K562 (cell line): ENCODE data around the gene HOXA4. TPM values are rescaled to one million over a fixed set of nuclear protein-coding genes. Genes with fewer than 3 reads are reported as not detected.

Experiments
- ATAC-seq: fragments of 200-7000 bp; cut with Tn5 transposase; 3 replicates; pipeline ENCODE4 v1.9.1; 2020; ENCODE audit warnings: moderate library complexity
- BruUV-seq: library from RNA; stranded (reverse); fragments of 400-500 nt; replicated peaks from 2 replicates; lab custom pipeline; 2021; lab: Mats Ljungman, UMichigan
- CTCF ChIA-PET: fragments of 300-600 bp; formaldehyde crosslinking; extraction: SDS; loops from one replicate; lab custom pipeline; 2021; ENCODE audit warnings: low intra/inter-chr PET ratio; lab: Yijun Ruan, JAX
- POLR2A ChIA-PET: fragments of 300-600, 350-650 bp; sonication (Branson Sonifier 250); formaldehyde crosslinking; extraction: SDS; loops from one replicate; lab custom pipeline; 2021; ENCODE audit warnings: antibody characterized with exemption, inconsistent platforms; lab: Yijun Ruan, JAX
- DNase-seq, 4 experiments: peaks; one replicate each; pipeline versions ENCODE4 v3.0.0 to v3.0.0-alpha.2; 2011 to 2018; ENCODE audit warnings: low spot score in 3 of 4, mixed read lengths in 3 of 4; ENCODE audit errors: extremely low read depth in 1 of 4
- FAIRE-seq: peaks from 2 replicates; lab custom pipeline; 2011; peaks lifted over from hg19 to GRCh38; lab: Jason Lieb, UNC
- H2AFZ ChIP-seq: 2 replicates; pipeline ENCODE4 v1.6.0; 2011; ENCODE audit warnings: low read depth, low read length, control low read depth, inconsistent platforms
- H3K27ac ChIP-seq: fragments of 200-600 bp; 3 replicates; pipeline ENCODE4 v1.8.0; 2011; ENCODE audit warnings: low read depth, mild to moderate bottlenecking, control low read depth, inconsistent platforms, low read length, moderate library complexity, mixed read lengths; ENCODE audit errors: extremely low read depth
- H3K27me3 ChIP-seq, 2 experiments: fragments of 300-600 bp in 1 of 2; 2 replicates in 1 of 2; 3 replicates in 1 of 2; pipeline versions ENCODE4 v1.6.0 to v1.8.0; 2011; ENCODE audit warnings: inconsistent platforms in 2 of 2, low read length in 2 of 2, mild to moderate bottlenecking in 1 of 2, mixed read lengths in 1 of 2, moderate library complexity in 1 of 2; ENCODE audit not compliant: control insufficient read depth in 2 of 2, insufficient read depth in 2 of 2
- H3K36me3 ChIP-seq: fragments of 300-600 bp; 3 replicates; pipeline ENCODE4 v1.8.0; 2011; ENCODE audit warnings: mild to moderate bottlenecking, low read length, inconsistent platforms; ENCODE audit not compliant: control insufficient read depth, insufficient read depth
- H3K4me1 ChIP-seq, 2 experiments: fragments of 200-600 bp in 1 of 2; replicated peaks in 1 of 2; 2 replicates in 1 of 2; 3 replicates in 1 of 2; pipeline versions ENCODE4 v1.5.1 to v1.8.0; 2011; ENCODE audit warnings: inconsistent platforms in 2 of 2, low read length in 2 of 2, mild to moderate bottlenecking in 1 of 2, mixed read lengths in 1 of 2, moderate library complexity in 1 of 2; ENCODE audit not compliant: control insufficient read depth in 2 of 2, insufficient read depth in 2 of 2
- H3K4me2 ChIP-seq: 2 replicates; pipeline ENCODE4 v1.6.1; 2011; ENCODE audit warnings: low read length, control low read depth, inconsistent platforms, mixed read lengths; ENCODE audit not compliant: insufficient read depth
- H3K4me3 ChIP-seq: fragments of 200-600 bp; sonication (generic), shearing (Covaris generic); 2 replicates; pipeline ENCODE4 v1.5.1; 2016; ENCODE audit warnings: control low read depth, inconsistent platforms
- H3K79me2 ChIP-seq: fragments of 200-600 bp; 3 replicates; pipeline ENCODE4 v1.8.0; 2011; ENCODE audit warnings: low read length, inconsistent platforms; ENCODE audit not compliant: control insufficient read depth, insufficient read depth
- H3K9ac ChIP-seq, 2 experiments: 2 replicates each; pipeline versions ENCODE4 v1.6.0 to v1.6.1; 2011; ENCODE audit warnings: low read depth in 2 of 2, low read length in 2 of 2, control low read depth in 1 of 2, inconsistent platforms in 1 of 2, mild to moderate bottlenecking in 1 of 2, mixed read lengths in 1 of 2; ENCODE audit not compliant: insufficient read depth in 1 of 2
- H3K9me1 ChIP-seq: one replicate; pipeline ENCODE4 v1.6.0; 2011; ENCODE audit warnings: inconsistent platforms, mild to moderate bottlenecking, low read length, moderate library complexity; ENCODE audit not compliant: control insufficient read depth, insufficient read depth
- H3K9me3 ChIP-seq: replicated peaks from 2 replicates; pipeline ENCODE4 v1.5.1; 2011; ENCODE audit warnings: low read depth, low read length, inconsistent platforms; ENCODE audit not compliant: control insufficient read depth, insufficient read depth
- H4K20me1 ChIP-seq: replicated peaks from 2 replicates; pipeline ENCODE4 v1.6.1; 2011; ENCODE audit warnings: low read length, inconsistent platforms, mixed read lengths; ENCODE audit not compliant: control insufficient read depth, insufficient read depth
- EGR1 ChIP-seq: fragments of 450-650 bp; conservative IDR thresholded peaks from 2 replicates; pipeline ENCODE4 v1.6.1; 2017; ENCODE audit warnings: mild to moderate bottlenecking
- MBD1 ChIP-seq: fragments of 250-450 bp; sonication (Bioruptor Pico); IDR thresholded peaks from 2 replicates; pipeline ENCODE4 v1.8.0; 2022; ENCODE audit warnings: inconsistent platforms
- SMARCB1 ChIP-seq: IDR thresholded peaks from 2 replicates; pipeline ENCODE4 v1.6.1; 2011; ENCODE audit warnings: improper control_type of control experiment, low read depth; ENCODE audit not compliant: insufficient read length
- SMC3 ChIP-seq: conservative IDR thresholded peaks from 2 replicates; pipeline ENCODE4 v1.6.1; 2011; ENCODE audit warnings: low read depth, low read length, improper control_type of control experiment; ENCODE audit not compliant: insufficient read depth
- TRIM24 ChIP-seq, 2 experiments: fragments of 450-650 bp; IDR thresholded peaks; 2 replicates each; pipeline ENCODE4 v1.6.1; 2016
- ZFPM2 ChIP-seq: fragments of 250-450 bp; sonication (Bioruptor Pico); IDR thresholded peaks from 2 replicates; pipeline ENCODE4 v1.5.1; 2022; ENCODE audit warnings: mild to moderate bottlenecking
- WGBS: fragments of 100-300 bp; shearing (Covaris generic); methylation state at CpG from one replicate; pipeline ENCODE4 v1.1.6; 2016; ENCODE audit warnings: low coverage, mixed read lengths; ENCODE audit not compliant: insufficient coverage; ENCODE audit errors: missing lambda C conversion rate; 5-methylcytosine and 5-hydroxymethylcytosine counted together
- in situ Hi-C: fragments of 300-500 bp; cut with MboI; formaldehyde crosslinking; loops from 4 replicates; pipeline ENCODE4 v1.15.0; 2018; ENCODE audit warnings: inconsistent platforms, mixed read lengths
- intact Hi-C: fragments of 100-400 bp; cut with micrococcal nuclease; formaldehyde crosslinking; loops from 2 replicates; pipeline ENCODE4 v1.14.2; 2022
- polyA plus RNA-seq, 8 experiments: library from polyadenylated mRNA; depleted of rRNA in 4 of 8; stranded (reverse) in 5 of 8; unstranded in 3 of 8; fragments of >200 nt; fragmentation: Nextera tagmentation in 2 of 8; fragmentation: Illumina TruSeq in 1 of 8; extraction: Ambion mirVana in 2 of 8; extraction: Trizol in 1 of 8; gene quantifications; 2 replicates each; pipeline versions ENCODE4 v1.2.1 to v1.2.3, GENCODE V29; 2011 to 2014; ENCODE audit warnings: inconsistent platforms in 1 of 8, missing spikeins in 1 of 8
- total RNA-seq, 7 experiments: library from RNA; depleted of rRNA in 6 of 7; stranded (reverse); fragments of >200 nt in 6 of 7; fragmentation: Illumina TruSeq in 2 of 7; extraction: Trizol in 2 of 7; gene quantifications; 2 replicates each; pipeline versions ENCODE4 v1.2.1 to v1.2.3, GENCODE V29; 2011 to 2021; ENCODE audit warnings: low replicate concordance in 1 of 7
- TF ChIP-seq, protein P1 (sequence below), 2 experiments: IDR thresholded peaks in 1 of 2; conservative IDR thresholded peaks in 1 of 2; 2 replicates each; pipeline ENCODE4 v1.6.1; 2016; ENCODE audit warnings: low read depth in 2 of 2, mild to moderate bottlenecking in 1 of 2, missing compliant biosample characterization in 1 of 2, missing genetic modification characterization in 1 of 2, moderate library complexity in 1 of 2

HOXA4 gene
- total and polyA plus RNA-seq, 9 of the 15 experiments (the other 6 are each of a cell fraction or from before 2014, with no cell fraction given) = not detected

DNA sequence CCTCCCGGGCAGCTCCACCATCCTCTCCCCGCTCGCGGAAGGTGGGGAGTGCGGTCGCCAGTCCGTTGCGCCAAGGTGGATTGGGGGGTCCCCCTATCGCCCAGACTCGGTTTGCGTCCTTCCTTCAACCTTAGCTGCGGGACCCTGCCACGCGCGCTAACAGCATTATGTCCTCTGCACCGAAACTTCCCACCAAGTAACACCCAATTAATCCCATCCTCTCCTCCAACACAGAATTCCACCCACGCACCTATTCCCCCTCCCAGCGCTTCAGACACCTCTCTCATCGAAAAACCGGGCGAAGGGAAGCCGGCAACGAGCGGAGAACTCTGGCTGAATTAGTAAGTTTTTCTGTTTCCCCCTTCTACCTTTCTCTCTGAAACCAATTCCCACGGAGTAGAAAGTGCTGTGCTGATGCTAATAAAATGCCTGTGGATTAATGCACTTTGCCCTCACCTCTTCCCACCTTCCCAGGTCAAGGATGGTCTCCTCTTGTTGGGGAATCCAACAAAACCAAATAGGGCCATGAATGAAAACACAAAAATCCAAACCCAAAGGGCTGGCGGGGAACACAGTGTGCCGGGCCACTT is 20.9 kb upstream of the HOXA4 start:
- Histone ChIP-seq H3K79me2 (no peaks in the 10 kb centered on the region), H3K27ac (no peak overlapping the region), H3K27me3 (peaks cover 49 to 93% of the 10 kb centered on the region in 2 experiments), H2AFZ (no peak overlapping the region), H3K4me1 (peaks cover 0 to 15% of the 10 kb centered on the region in 2 experiments; a peak in 2 of 5 replicates), H4K20me1 (no peaks in the 10 kb centered on the region), H3K9ac (no peak overlapping the region), H3K9me1 (no peaks in the 10 kb centered on the region), H3K4me2 (no peak overlapping the region), H3K4me3 (no peak overlapping the region), H3K9me3 (no peaks in the 10 kb centered on the region), H3K36me3 (no peaks in the 10 kb centered on the region)
- ChIA-PET POLR2A (interaction anchor here (1.0 kb wide), 1 partner anchor 12 kb away, joined by 5 read pairs; no protein-coding TSS in a partner anchor), CTCF (interaction anchor here (0.7 to 1.0 kb wide), 2 partner anchors 233 to 772 kb away, joined by 3 read pairs; no protein-coding TSS in a partner anchor)
- in situ Hi-C loops (loop anchor here (25.0 kb wide), 3 partner anchors 639 to 1264 kb away; no protein-coding TSS in a partner anchor), intact Hi-C loops (no loop called here)
- ATAC-seq (no peak), DNase-seq (no peak), FAIRE-seq (no peak)
- no peak for TF ChIP-seq ZFPM2 (CRISPR knock-in tag)
- TF ChIP-seq EGR1 = 0 out of 2 replicates have a peak, but pooled peaks have one; percentile 35
- WGBS = 29% methylated on average over 27 of the region's 27 CpGs
- no TSS peak for BruUV-seq

- no TSS peak for BruUV-seq
- H3K4me1 ChIP-seq = peaks cover 0 to 16% of the 10 kb centered on the region in 2 experiments; a peak in 2 of 5 replicates
- TF ChIP-seq, protein P1, sequence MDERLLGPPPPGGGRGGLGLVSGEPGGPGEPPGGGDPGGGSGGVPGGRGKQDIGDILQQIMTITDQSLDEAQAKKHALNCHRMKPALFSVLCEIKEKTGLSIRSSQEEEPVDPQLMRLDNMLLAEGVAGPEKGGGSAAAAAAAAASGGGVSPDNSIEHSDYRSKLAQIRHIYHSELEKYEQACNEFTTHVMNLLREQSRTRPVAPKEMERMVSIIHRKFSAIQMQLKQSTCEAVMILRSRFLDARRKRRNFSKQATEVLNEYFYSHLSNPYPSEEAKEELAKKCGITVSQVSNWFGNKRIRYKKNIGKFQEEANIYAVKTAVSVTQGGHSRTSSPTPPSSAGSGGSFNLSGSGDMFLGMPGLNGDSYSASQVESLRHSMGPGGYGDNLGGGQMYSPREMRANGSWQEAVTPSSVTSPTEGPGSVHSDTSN (CRISPR knock-in tag; IDR thresholded peaks at IDR 0.05; ENCODE audit: low read depth) = peak; percentile 35
- TF ChIP-seq, protein P1 (tag; conservative IDR thresholded peaks at IDR 0.05; ENCODE audit: low read depth) = peak; percentile 72
- TF ChIP-seq TRIM24 (IDR thresholded peaks at IDR 0.05) (no peak), MBD1 (CRISPR knock-in tag) (peak; percentile 87; the same call in 1 of the 2 replicates), SMC3 (peak; percentile 57; the same call in 1 of the 2 replicates), SMARCB1 (no peak)
Measured at GRCh38 chr7:27150568-27151340, 20.2 kb upstream of the HOXA4 start.

More at GRCh38 chr7:27150568-27151340, 20.2 kb upstream of the HOXA4 start:
- no peak overlapping the region; the same call in 1 of the 2 replicates for H3K4me2 ChIP-seq
- intact Hi-C loops = no loop called here
- H2AFZ ChIP-seq = no peak overlapping the region
- no peaks in the 10 kb centered on the region for H3K79me2 ChIP-seq
- H3K9ac ChIP-seq = no peak overlapping the region
- no peaks in the 10 kb centered on the region for H3K9me1 ChIP-seq
- FAIRE-seq (no peak), ATAC-seq (peak; percentile 96), DNase-seq (peak; percentile 54 to 80 (median 75))
- no peaks in the 10 kb centered on the region for H4K20me1 ChIP-seq
- 7% methylated on average over 50 of the region's 58 CpGs for WGBS
- peaks cover 53 to 91% of the 10 kb centered on the region in 2 experiments for H3K27me3 ChIP-seq
- in situ Hi-C loops = loop anchor here (25.0 kb wide), 3 partner anchors 638 to 1263 kb away; no protein-coding TSS in a partner anchor
- H3K27ac ChIP-seq = no peak overlapping the region
- H3K9me3 ChIP-seq = no peaks in the 10 kb centered on the region
- no peak overlapping the region for H3K4me3 ChIP-seq
- no peaks in the 10 kb centered on the region for H3K36me3 ChIP-seq
- ChIA-PET POLR2A (interaction anchor here (1.0 kb wide), 1 partner anchor 11 kb away, joined by 5 read pairs; no protein-coding TSS in a partner anchor), CTCF (interaction anchor here (0.6 to 1.0 kb wide), 2 partner anchors 16 to 773 kb away, joined by 3 read pairs; no protein-coding TSS in a partner anchor)
